Vagina (tissue), 2 donors: ENCODE data around the gene ARHGAP45. TPM values are rescaled to one million over a fixed set of nuclear protein-coding genes. Genes with fewer than 3 reads are reported as not detected.

ENCODE experiments used
- DNase-seq, 2 donors: peaks; one replicate each; pipeline ENCODE4 v3.0.0-alpha.2; 2017; ENCODE audit errors: extremely low spot score in 2 of 2
- H3K27ac ChIP-seq: fragments of 200-600 bp; sonication (generic); one replicate; pipeline ENCODE4 v1.5.1; 2019
- H3K27me3 ChIP-seq: fragments of 200-600 bp; sonication (generic); one replicate; pipeline ENCODE4 v1.5.1; 2019
- H3K36me3 ChIP-seq, 2 donors: fragments of 200-600 bp; sonication (generic); one replicate each; pipeline ENCODE4 v1.5.1; 2017 to 2019
- H3K4me1 ChIP-seq: fragments of 200-600 bp; sonication (generic); one replicate; pipeline ENCODE4 v1.5.1; 2019
- H3K4me3 ChIP-seq, 2 donors: fragments of 200-600 bp; sonication (generic); 1 replicate in 1 of 2; 2 replicates in 1 of 2; pipeline ENCODE4 v1.5.1; 2016 to 2019
- H3K9me3 ChIP-seq: fragments of 200-600 bp; sonication (generic); one replicate; pipeline ENCODE4 v1.5.1; 2019
- CTCF ChIP-seq, 3 experiments: fragments of 450-650 bp in 2 of 3; fragments of 200-600 bp in 1 of 3; sonication (generic) in 1 of 3; IDR thresholded peaks; one replicate each; pipeline ENCODE4 v1.5.1; 2017 to 2019; ENCODE audit warnings: antibody characterized with exemption in 3 of 3, mild to moderate bottlenecking in 2 of 3, moderate library complexity in 2 of 3
- POLR2A ChIP-seq, 2 donors: fragments of 450-650 bp; IDR thresholded peaks; one replicate each; pipeline ENCODE4 v1.6.1; 2017; ENCODE audit warnings: antibody characterized with exemption in 2 of 2, mild to moderate bottlenecking in 2 of 2, moderate library complexity in 2 of 2
- POLR2AphosphoS5 ChIP-seq, 2 donors: sonication (generic); formaldehyde crosslinking; IDR thresholded peaks; one replicate each; pipeline ENCODE4 v1.9.0; 2017; ENCODE audit warnings: antibody characterized with exemption in 2 of 2, mild to moderate bottlenecking in 2 of 2, low read depth in 1 of 2; ENCODE audit not compliant: insufficient read depth in 1 of 2
- intact Hi-C: fragments of 100-400 bp; cut with DNase I; formaldehyde crosslinking; loops from one replicate; pipeline ENCODE4 v1.15.1; 2023
- total RNA-seq: library from RNA; depleted of rRNA; stranded (reverse); fragments of >200 nt; gene quantifications from one replicate; pipeline ENCODE4 v1.2.3, GENCODE V29; 2016

ARHGAP45 gene
- total RNA-seq, 1 donor from 2014 or later, result 36.8 TPM

GRCh38 chr19:1046117-1046626 is 20.8 kb upstream of the ARHGAP45 start:
- no peak overlapping the region for H3K27ac ChIP-seq
- H3K4me1 ChIP-seq, result peaks cover 9% of the 10 kb centered on the region
- no peaks in the 10 kb centered on the region for H3K36me3 ChIP-seq
- no peak overlapping the region for H3K4me3 ChIP-seq
- H3K9me3 ChIP-seq, result no peaks in the 10 kb centered on the region
- TF ChIP-seq POLR2A (IDR thresholded peaks at IDR 0.05) (no peak), CTCF (IDR thresholded peaks at IDR 0.05) (no peak), POLR2AphosphoS5 (IDR thresholded peaks at IDR 0.05; ENCODE audit: insufficient read depth in 1 of 2, low read depth in 1 of 2) (no peak)
- intact Hi-C loops, result no loop called here
- H3K27me3 ChIP-seq, result no peaks in the 10 kb centered on the region
- DNase-seq, result no peak

GRCh38 chr19:1046836-1047695 is 19.9 kb upstream of the ARHGAP45 start:
- Histone ChIP-seq H3K9me3 (no peaks in the 10 kb centered on the region), H3K4me1 (no peaks in the 10 kb centered on the region), H3K4me3 (no peak overlapping the region), H3K36me3 (no peaks in the 10 kb centered on the region), H3K27me3 (no peaks in the 10 kb centered on the region), H3K27ac (no peak overlapping the region)
- intact Hi-C loops, result no loop called here
- TF ChIP-seq CTCF (IDR thresholded peaks at IDR 0.05), result no peak
- no peak for DNase-seq

- DNase-seq, result no peak
- no peaks in the 10 kb centered on the region for H3K9me3 ChIP-seq
- no peak overlapping the region for H3K27ac ChIP-seq
- H3K4me3 ChIP-seq, result no peak overlapping the region
- intact Hi-C loops, result no loop called here
- no peaks in the 10 kb centered on the region for H3K27me3 ChIP-seq
- no peak for TF ChIP-seq CTCF (IDR thresholded peaks at IDR 0.05)
- no peak for TF ChIP-seq POLR2AphosphoS5 (IDR thresholded peaks at IDR 0.05; ENCODE audit: insufficient read depth in 1 of 2, low read depth in 1 of 2)
- no peak for TF ChIP-seq POLR2A (IDR thresholded peaks at IDR 0.05)
- no peaks in the 10 kb centered on the region for H3K4me1 ChIP-seq
- H3K36me3 ChIP-seq, result no peaks in the 10 kb centered on the region
Observed at GRCh38 chr19:1047696-1048147, 19.2 kb upstream of the ARHGAP45 start.

- H3K4me1 ChIP-seq, result no peaks in the 10 kb centered on the region
- no peaks in the 10 kb centered on the region for H3K9me3 ChIP-seq
- H3K27ac ChIP-seq, result no peak overlapping the region
- no peak for TF ChIP-seq POLR2A (IDR thresholded peaks at IDR 0.05)
- no peak for TF ChIP-seq CTCF (IDR thresholded peaks at IDR 0.05)
- TF ChIP-seq POLR2AphosphoS5 (IDR thresholded peaks at IDR 0.05; ENCODE audit: insufficient read depth in 1 of 2, low read depth in 1 of 2), result no peak
- H3K4me3 ChIP-seq, result no peak overlapping the region
- DNase-seq, result no peak
- no peaks in the 10 kb centered on the region for H3K27me3 ChIP-seq
- H3K36me3 ChIP-seq, result no peaks in the 10 kb centered on the region
- intact Hi-C loops, result no loop called here
Observed at GRCh38 chr19:1049106-1049505, 17.9 kb upstream of the ARHGAP45 start.

- H3K9me3 ChIP-seq, result no peaks in the 10 kb centered on the region
- DNase-seq, result no peak
- H3K27me3 ChIP-seq, result no peaks in the 10 kb centered on the region
- TF ChIP-seq CTCF (IDR thresholded peaks at IDR 0.05) (no peak), POLR2A (IDR thresholded peaks at IDR 0.05) (no peak), POLR2AphosphoS5 (IDR thresholded peaks at IDR 0.05; ENCODE audit: insufficient read depth in 1 of 2, low read depth in 1 of 2) (no peak)
- H3K4me1 ChIP-seq, result no peaks in the 10 kb centered on the region
- intact Hi-C loops, result no loop called here
- no peaks in the 10 kb centered on the region for H3K36me3 ChIP-seq
- no peak overlapping the region for H3K27ac ChIP-seq
- no peak overlapping the region for H3K4me3 ChIP-seq
Observed at GRCh38 chr19:1049800-1050199, 17.2 kb upstream of the ARHGAP45 start.
